Activated CD4-positive, alpha-beta T cell treated with anti-CD3 and anti-CD28 coated beads for 36 hours (primary cell): ENCODE measurements around the gene STK32C. TPM values are rescaled to one million over a fixed set of nuclear protein-coding genes. Genes with fewer than 3 reads are reported as not detected.
"Not testable (repeated sequence)": the region's sequence is repeated elsewhere in the genome, so short reads cannot be mapped to it uniquely, and the experiment has no call there.

Experiments
- ATAC-seq: fragments of 200-7000 bp; cut with Tn5 transposase; one replicate; pipeline ENCODE4 v1.10.0; 2021; ENCODE audit warnings: mild to moderate bottlenecking, moderate library complexity
- CTCF ChIA-PET: fragments of 350-600 bp; sonication (Branson Sonifier 250); formaldehyde crosslinking; loops from one replicate; lab custom pipeline; 2021; ENCODE audit warnings: antibody characterized with exemption; lab: Charles Lee
- POLR2A ChIA-PET: fragments of 350-600 bp; sonication (Branson Sonifier 250); formaldehyde crosslinking; loops from one replicate; lab custom pipeline; 2021; ENCODE audit warnings: antibody characterized with exemption, inconsistent platforms; lab: Charles Lee
- DNase-seq: peaks from one replicate; pipeline ENCODE4 v3.0.0-alpha.2; 2020
- H3K27ac Mint-ChIP-seq: one replicate; pipeline ENCODE4 v1.8.0; 2021; ENCODE audit warnings: mixed read lengths
- H3K27me3 Mint-ChIP-seq: one replicate; pipeline ENCODE4 v1.8.0; 2021; ENCODE audit warnings: mixed read lengths
- H3K36me3 Mint-ChIP-seq: one replicate; pipeline ENCODE4 v1.8.0; 2021; ENCODE audit warnings: low read depth, mixed read lengths
- H3K4me1 Mint-ChIP-seq: one replicate; pipeline ENCODE4 v1.8.0; 2021; ENCODE audit warnings: mixed read lengths
- H3K4me3 Mint-ChIP-seq: one replicate; pipeline ENCODE4 v1.8.0; 2021; ENCODE audit warnings: mild to moderate bottlenecking, moderate library complexity, mixed read lengths
- H3K9me3 Mint-ChIP-seq: one replicate; pipeline ENCODE4 v1.8.0; 2021; ENCODE audit warnings: low read depth, mixed read lengths
- intact Hi-C, 2 experiments: fragments of 100-400 bp; cut with DNase I in 1 of 2; cut with micrococcal nuclease in 1 of 2; formaldehyde crosslinking; loops; one replicate each; pipeline versions ENCODE4 v1.14.2 to v1.15.1; 2022 to 2024; cut with DNase I, micrococcal nuclease
- total RNA-seq, 2 experiments: library from RNA; stranded (reverse); gene quantifications; one replicate each; pipeline ENCODE4 v1.2.3, GENCODE V29; 2021

The STK32C gene
- total RNA-seq, 2 experiments from 2014 or later = 15.8 to 19.9 TPM

- peak overlapping the region; percentile 31 for H3K27ac Mint-ChIP-seq
- DNase-seq = peak; percentile 41
- H3K4me3 Mint-ChIP-seq, POLR2A ChIA-PET, ATAC-seq, H3K9me3 Mint-ChIP-seq, CTCF ChIA-PET, H3K27me3 Mint-ChIP-seq, H3K36me3 Mint-ChIP-seq, intact Hi-C loops: not testable (repeated sequence)
- H3K4me1 Mint-ChIP-seq = peaks cover 24% of the 10 kb centered on the region
These were observed 146.7 kb downstream of the STK32C start for GRCh38 chr10:132160834-132161622.

GRCh38 chr10:132160231-132160630 lies 147.5 kb downstream of the STK32C start:
- H3K4me1 Mint-ChIP-seq = peaks cover 24% of the 10 kb centered on the region
- H3K27me3 Mint-ChIP-seq, H3K27ac Mint-ChIP-seq, POLR2A ChIA-PET, intact Hi-C loops, ATAC-seq, H3K9me3 Mint-ChIP-seq, H3K36me3 Mint-ChIP-seq, CTCF ChIA-PET, H3K4me3 Mint-ChIP-seq, DNase-seq: not testable (repeated sequence)

- H3K4me3 Mint-ChIP-seq, POLR2A ChIA-PET, H3K27me3 Mint-ChIP-seq, CTCF ChIA-PET, H3K9me3 Mint-ChIP-seq, H3K36me3 Mint-ChIP-seq: not testable (repeated sequence)
- Mint-ChIP-seq H3K27ac (peak overlapping the region; percentile 73), H3K4me1 (peaks cover 24% of the 10 kb centered on the region)
- ATAC-seq (peak; percentile 12), DNase-seq (peak; percentile 61)
- intact Hi-C loops = loop anchor here in 1 of 2 experiments (2.0 kb wide), 3 partner anchors 177 to 287 kb away; partner anchors contain the start of gene PPP2R2D
These were observed 148.2 kb downstream of the STK32C start for GRCh38 chr10:132159302-132160230.

GRCh38 chr10:132158823-132159222 lies 148.9 kb downstream of the STK32C start:
- H3K27ac Mint-ChIP-seq = peak overlapping the region; percentile 73
- ChIA-PET CTCF (no interaction called here), POLR2A (no interaction called here)
- H3K27me3 Mint-ChIP-seq = no peaks in the 10 kb centered on the region
- no peaks in the 10 kb centered on the region for H3K36me3 Mint-ChIP-seq
- ATAC-seq = no peak
- peak; percentile 35 for DNase-seq
- peaks cover 24% of the 10 kb centered on the region for H3K4me1 Mint-ChIP-seq
- no peaks in the 10 kb centered on the region for H3K9me3 Mint-ChIP-seq
- no peak overlapping the region for H3K4me3 Mint-ChIP-seq
- intact Hi-C loops = loop anchor here in 1 of 2 experiments (1.0 to 2.0 kb wide), 6 partner anchors 27 to 378 kb away; partner anchors contain the start of genes DPYSL4, INPP5A and PPP2R2D

GRCh38 chr10:132158122-132158741 lies 149.5 kb downstream of the STK32C start:
- intact Hi-C loops = loop anchor here in 1 of 2 experiments (1.0 to 2.0 kb wide), 6 partner anchors 28 to 379 kb away; partner anchors contain the start of genes DPYSL4, INPP5A and PPP2R2D
- DNase-seq (peak; percentile 57), ATAC-seq (peak; percentile 56)
- ChIA-PET POLR2A (no interaction called here), CTCF (no interaction called here)
- no peaks in the 10 kb centered on the region for H3K9me3 Mint-ChIP-seq
- no peaks in the 10 kb centered on the region for H3K36me3 Mint-ChIP-seq
- H3K4me3 Mint-ChIP-seq = no peak overlapping the region
- peak overlapping the region; percentile 82 for H3K27ac Mint-ChIP-seq
- peaks cover 22% of the 10 kb centered on the region for H3K4me1 Mint-ChIP-seq
- H3K27me3 Mint-ChIP-seq = no peaks in the 10 kb centered on the region

Other genes starting within 250 kb of the STK32C start
- under 1 TPM; 0.34 to 0.35 TPM for gene JAKMIP3, start 242.0 kb downstream of the STK32C start, total RNA-seq
- gene DPYSL4, start 121.0 kb downstream of the STK32C start, total RNA-seq = 10 to 100 TPM; 15.0 to 15.2 TPM
- 1 to 10 TPM; 3.6 to 4.1 TPM for gene LRRC27, start 24.2 kb upstream of the STK32C start, total RNA-seq
- gene PWWP2B, start 89.2 kb upstream of the STK32C start, total RNA-seq = 1 to 10 TPM; 2.4 to 2.9 TPM
- gene INPP5A, start 229.8 kb upstream of the STK32C start, total RNA-seq = 1 to 10 TPM; 8.1 to 9.3 TPM